HG03196 (cell line): ENCODE data around the gene MCOLN2.
A peak's percentile ranks its signal among the peaks of the same experiment; 100 is the strongest.
"Not testable (repeated sequence)": the region's sequence is repeated elsewhere in the genome, so short reads cannot be mapped to it uniquely, and the experiment has no call there.

Source experiments
- ATAC-seq: cut with Tn5 transposase; IDR thresholded peaks from one replicate; pipeline ENCODE4 v1.9.1; 2021; ENCODE audit not compliant: unreplicated experiment

Gene MCOLN2

DNA sequence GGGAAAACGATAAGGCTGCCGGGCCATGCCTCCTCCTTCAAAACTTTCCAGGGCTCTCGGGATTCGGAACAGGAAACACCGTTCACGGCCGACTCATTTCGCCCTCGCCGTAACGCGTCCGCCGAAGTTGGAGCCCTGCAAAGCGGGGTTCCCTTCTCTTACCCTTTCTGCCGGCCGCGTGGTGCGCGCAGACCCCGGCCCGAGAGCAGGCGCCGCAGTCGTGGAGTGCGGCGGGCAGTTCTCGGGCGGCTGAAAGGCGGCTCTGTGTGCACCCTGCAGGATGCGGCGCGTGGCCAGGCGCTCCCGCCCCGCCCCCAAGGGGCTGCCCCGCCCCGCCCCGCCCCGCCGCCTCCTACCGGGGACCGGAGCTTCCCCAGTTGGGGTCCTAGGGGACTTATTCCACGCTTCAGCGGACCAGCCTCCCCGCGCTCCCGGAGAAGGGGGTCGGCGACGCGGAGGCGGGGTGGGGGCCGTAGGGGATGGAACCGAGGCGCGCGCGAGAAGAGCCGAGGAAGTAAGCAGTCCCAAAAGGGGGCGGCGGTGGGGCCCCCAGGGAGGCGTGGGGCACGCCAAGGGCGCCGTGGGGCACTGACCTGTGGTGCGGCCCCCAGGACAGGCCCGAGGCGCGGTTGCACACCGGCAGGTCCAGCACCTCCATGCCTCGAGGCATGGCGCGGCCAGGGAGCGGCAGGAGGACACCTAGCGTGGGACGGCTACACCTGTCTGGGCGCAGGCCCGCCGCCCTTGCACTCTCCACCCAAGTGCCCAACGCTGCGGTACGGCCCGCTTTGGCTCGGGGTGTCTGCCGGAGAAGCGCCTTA, at the start of gene MCOLN2:
TSS of gene MCOLN2 (minus strand) at position 268 of the 821 bp plus-strand sequence. CDS start at position 27, 241 bp downstream.
- ATAC-seq: peak; percentile 46

DNA sequence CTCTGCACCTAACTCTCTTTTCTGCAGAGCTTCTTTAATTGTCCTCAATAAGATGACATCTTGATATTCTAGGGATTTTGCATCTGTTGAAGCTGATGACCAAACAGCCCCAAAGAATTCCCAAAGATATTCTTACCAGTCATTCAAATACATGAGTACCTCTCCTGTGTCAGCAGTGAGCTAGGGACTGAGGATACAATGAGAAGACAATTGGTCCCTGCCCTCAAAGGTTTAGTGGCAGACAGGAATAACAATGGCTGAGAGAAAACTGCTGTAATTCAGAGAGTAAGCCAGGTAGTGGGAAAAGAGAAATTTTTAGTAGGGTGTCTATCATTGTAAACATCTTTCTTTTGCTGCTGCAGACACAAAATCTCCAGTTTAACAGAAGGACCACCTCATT, 45.5 kb upstream of the MCOLN2 start:
- ATAC-seq: no peak

DNA sequence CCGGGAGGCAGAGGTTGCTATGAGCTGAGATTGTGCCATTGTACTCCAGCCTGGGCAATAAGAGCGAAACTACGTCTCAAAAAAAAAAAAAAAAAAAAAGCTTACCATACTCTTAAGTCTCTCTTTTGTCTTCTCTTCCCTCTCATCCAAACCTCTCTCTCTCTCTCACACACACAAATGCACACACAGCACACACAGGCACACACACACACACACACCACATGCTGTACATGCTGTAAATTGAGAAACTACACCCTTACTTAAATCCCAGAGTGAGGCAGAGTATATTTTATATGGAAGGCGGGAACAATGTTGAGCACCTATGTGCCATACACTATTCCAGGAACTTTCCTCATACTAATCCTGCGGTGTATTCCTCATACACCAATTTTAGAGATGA, 44.9 kb upstream of the MCOLN2 start:
- no peak for ATAC-seq

DNA sequence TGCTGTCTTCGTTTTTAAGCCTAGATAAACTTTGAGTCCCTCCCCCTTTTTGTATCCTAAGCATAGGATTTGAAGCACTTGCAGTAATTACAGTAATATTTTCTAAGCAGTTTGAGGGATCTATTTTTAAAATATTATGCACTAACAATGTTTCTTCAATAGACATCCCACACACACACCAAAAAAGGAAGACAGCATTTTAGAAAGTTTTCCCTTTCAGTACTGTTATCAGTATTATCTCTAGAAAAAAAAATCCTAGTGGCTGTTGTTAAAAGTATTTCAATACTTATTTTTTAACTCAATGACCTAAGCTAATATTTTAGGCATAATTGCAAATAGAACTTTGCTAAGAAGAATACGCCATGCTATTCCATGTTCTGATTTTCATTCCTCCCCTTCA, 36.3 kb upstream of the MCOLN2 start:
- ATAC-seq: no peak

DNA sequence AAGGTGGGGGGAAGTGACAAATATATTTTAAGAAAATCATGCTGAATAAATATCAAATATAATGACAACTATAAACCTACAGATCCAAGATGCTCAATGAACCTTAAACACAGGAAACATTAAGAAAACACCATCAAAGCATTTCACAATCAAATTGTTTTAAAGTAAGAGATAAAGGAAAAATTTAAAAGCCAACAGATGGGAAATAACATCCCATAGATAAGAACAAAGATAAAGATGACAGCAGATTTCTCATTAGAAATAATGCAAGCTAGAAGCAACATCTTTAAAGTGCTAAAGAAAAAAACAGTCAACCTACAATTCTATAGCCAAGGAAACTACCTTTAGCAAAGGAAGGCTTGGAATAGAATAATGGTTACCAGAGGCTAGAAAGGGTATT, 33.6 kb upstream of the MCOLN2 start:
- no peak for ATAC-seq

DNA sequence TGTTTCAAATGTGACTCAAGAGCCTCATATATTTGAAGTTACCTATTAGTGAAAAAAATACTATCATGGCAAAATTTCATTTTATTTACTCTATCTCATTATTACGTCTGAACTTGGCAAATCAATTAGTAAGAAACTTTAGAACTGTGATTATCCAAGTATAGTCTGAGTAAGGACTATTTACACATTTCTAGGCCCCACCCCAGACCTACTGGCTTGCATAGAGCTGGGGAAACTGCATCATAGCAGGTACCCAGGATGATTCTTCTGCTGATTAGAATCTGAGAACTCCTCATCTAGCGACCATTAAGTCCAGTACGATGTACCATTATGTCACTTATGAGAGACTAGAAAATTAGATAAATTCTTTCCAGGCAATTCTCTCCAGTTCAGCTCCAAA, 31.2 kb upstream of the MCOLN2 start:
- no peak for ATAC-seq

DNA sequence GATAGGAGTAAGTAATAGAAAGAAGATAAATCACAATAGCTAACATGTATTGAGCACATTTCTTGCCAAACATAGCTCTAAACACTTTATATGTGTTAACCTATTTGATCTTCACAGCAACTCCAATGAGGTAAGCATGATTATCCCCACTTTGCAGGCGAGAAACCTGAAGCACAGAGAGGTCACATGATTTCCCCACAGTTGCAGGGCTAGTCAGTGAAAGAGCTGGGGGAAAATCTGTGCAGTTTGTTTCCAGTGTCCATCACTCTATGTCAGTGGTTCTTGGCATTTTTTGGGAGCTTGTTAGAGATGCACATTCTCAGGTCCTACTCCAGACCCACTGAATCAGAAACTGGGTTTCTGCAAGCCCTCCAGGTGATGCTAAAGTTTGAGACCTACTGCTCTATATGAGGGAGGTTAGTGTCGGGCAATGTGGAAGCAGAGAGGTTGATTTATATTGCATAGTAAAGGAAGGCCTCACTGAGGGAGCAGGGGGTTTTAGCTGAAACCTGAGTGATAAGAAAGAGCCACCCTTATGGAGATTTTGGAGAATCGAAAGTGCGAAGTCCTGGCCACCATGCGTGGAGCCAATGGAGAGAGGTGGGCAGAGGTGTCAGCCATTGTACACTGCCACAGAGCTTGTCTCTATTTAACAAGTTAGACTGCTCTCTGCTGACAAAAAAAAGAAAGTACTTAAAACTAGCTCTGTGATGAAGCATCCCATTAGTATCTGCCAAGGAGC, 30.5 kb upstream of the MCOLN2 start:
- ATAC-seq: peak; percentile 63

DNA sequence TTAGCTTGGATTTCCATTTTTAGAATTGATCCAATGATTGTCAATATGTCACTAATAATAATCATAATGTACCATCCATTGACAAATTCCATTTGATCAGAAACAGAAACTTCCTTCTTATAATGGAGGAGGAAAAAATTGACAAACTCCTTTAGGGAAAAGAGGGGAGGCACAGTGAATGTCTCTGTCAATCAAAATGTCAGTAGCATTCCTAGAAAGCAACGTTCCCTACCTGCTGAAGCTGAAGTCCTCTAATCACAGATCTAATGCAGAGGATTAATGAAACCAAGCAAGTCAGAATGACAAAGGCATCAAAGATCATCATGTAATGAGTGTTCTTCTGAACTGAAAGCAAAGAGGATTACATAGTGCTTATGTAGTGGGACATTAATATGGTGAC, 29.0 kb upstream of the MCOLN2 start:
- ATAC-seq: no peak

DNA sequence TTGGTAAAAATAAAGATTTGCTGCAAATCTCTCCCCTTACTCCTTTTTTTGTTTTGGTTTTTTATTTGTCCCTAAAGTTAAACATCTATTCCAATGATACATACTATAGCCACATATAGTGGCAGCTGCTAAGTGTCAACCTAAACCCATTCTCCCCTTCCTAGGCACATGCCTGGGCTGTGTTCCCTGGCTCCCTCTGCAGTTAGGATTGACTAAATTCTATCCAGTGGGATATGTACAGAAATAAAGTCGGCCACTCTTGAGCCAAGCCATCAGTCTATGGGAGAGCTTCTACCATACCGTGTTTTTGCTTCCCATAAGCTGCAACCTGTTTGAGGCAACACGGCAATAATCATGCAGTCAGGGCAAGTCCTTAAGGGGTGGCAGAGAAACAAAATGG, 27.8 kb upstream of the MCOLN2 start:
- ATAC-seq: no peak

DNA sequence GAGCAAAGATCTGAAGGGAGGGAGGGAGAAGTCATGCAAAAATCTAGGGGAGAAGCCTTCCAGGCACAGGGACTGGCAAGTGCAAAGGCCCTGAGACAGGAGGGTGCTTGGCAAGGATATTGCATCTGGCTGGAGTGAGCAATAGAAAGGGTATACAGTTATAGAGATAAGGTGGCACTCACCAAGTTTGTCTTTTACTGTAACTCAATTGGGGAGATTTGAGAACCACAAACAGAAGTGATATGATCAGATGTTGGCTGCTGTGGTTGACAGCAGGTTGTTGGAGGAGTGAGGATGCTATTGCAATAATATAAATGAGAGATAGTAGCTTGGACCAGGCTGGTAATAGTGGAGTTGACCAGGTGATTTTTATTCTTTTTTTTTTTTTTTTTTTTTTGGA, 25.8 kb upstream of the MCOLN2 start:
- ATAC-seq: no peak

DNA sequence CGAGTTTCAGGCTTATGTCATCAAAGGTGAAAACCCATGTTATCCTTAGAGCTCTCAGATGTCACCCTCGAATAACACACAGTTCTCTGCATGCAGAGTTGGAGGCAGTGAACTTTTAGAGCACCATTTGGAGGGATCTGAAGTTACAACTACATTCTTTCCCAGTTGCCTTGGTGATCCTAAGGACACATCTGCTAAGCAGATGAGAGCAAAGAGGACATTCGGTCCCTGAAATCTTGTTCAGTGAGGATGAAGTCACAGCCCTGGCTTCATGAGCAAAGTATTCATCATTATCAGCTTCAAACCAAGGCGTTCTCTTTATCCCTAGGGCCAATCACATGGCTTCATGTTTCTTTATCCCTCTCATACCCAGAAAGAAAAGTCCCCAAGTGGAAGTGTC, 23.1 kb upstream of the MCOLN2 start:
- ATAC-seq: no peak

DNA sequence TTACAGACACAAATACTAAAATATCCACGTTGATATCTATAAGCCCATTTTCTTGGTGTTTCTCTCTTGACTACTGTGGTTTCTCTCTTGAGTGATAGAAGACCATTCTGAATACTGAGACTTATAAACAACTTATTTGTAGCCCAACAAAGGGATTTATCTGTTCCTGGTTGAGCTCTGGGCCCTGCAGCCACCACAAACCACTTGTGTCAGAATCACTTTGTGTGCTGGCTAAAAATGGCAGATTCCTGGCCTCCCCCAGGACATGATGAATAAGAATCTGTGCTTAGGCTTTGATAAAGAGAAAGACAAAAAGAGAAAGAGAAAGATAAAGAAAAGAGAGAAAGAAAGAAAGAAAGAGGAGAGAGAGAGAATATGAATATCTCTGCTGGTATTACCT, 18.9 kb upstream of the MCOLN2 start:
- ATAC-seq: no peak

DNA sequence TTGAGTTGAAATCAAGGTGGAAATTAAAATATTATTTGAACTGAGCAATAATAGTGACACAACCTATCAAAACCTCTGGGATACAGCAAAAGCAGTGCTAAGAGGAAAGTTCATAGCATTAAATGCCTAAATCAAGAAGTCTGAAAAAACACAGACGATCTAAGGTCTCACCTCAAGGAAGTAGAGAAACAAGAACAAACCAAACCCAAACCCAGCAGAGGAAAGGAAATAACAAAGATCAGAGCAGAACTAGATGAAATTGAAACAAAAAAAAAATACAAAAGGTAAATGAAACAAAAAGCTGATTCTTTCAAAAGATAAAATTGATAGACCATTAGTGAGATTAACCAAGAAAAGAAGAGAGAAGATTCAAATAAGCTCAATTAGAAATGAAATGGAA, 8.7 kb upstream of the MCOLN2 start:
- not testable (repeated sequence) for ATAC-seq

DNA sequence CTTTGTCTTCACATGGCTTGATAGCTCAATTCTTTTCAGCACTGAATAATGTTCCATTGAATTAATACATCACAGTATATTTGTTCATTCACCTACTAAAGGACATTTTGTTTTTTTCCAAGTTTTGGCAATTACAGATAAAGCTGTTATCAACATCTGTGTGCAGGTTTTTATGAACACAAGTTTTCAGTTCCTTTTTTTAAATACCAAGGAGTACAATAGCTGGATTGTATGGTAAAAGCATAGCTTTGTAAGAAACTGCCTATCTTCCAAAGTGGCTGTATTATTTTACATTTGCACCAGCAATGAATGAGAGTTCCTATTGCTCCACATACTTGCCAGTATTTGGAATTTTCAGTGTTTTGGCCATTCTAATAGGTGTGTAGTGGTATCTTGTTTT, 4.8 kb upstream of the MCOLN2 start:
- ATAC-seq: no peak

DNA sequence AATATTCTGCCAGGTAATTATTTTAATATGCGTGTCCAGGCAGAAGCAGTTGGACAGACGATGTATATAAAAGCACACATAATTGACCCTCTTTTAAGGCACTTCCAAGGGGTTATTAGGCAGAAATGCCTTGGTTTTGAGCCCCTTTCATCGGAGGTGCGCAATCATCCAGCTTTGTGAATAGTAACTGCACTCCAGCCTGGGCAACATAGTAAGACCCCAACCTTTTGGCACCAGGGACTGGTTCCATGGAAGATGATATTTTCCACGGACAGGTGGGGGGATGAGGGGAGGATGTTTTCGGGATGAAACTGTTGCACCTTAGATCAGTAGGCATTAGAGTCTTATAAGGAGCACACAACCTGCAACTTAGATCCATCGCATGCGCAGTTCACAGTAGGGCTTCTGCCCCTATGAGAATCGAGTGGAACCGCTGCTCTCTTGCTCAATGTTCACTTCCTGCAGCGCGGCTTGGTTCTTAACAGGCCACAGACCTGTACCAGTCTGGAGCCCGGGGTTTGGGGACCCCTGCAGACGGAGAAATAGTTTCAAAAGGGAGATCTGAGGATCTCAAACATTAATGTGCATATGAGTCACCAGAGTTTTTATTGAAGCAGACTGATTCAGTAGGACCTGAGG, 1.8 kb upstream of the MCOLN2 start:
- peak; percentile 17 for ATAC-seq

DNA sequence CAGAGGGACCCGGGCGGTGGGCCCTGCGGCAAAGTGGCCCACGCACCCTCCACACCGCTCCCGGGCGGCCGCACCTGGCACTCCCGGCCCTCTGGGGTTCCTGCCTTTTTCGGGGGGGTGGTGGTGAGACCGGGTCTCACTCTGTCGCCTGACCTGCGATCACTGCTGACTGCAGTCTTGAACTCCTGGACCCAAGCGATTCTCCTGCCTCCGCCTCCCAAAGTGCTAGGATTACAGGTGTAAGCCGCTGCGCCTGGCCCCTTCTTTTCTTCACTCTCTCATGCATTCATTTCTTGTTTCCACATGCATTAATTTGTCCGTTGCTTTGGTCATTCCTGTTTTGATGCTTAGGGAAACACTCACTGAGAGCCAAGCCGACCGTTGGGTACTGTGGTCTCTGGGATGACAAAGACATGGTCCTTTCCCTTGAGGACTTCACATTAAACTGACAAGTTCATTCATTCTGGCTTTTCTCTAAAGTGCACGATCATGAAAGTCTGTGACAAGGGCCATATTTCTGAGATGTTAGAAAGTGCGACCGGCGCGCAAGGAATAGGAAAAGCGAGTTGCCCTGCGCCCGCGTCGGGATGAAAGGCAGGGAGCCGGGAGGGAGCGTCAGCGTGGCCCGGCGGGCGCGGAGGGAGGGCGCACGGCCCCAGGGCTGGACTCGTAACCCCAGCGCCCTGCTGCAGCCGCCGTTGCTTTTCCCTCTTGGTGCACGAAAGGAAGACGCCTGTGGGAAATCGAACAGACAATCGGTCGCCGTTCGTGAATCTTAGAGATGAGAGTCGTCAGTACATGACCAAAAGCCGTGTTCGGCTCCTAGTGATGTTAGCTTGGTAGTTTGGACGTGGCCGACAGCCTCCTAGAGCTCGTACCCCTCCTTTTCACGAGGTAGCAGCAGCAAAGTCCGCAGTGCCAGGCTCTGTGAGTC, 1.0 kb upstream of the MCOLN2 start:
- no peak for ATAC-seq

DNA sequence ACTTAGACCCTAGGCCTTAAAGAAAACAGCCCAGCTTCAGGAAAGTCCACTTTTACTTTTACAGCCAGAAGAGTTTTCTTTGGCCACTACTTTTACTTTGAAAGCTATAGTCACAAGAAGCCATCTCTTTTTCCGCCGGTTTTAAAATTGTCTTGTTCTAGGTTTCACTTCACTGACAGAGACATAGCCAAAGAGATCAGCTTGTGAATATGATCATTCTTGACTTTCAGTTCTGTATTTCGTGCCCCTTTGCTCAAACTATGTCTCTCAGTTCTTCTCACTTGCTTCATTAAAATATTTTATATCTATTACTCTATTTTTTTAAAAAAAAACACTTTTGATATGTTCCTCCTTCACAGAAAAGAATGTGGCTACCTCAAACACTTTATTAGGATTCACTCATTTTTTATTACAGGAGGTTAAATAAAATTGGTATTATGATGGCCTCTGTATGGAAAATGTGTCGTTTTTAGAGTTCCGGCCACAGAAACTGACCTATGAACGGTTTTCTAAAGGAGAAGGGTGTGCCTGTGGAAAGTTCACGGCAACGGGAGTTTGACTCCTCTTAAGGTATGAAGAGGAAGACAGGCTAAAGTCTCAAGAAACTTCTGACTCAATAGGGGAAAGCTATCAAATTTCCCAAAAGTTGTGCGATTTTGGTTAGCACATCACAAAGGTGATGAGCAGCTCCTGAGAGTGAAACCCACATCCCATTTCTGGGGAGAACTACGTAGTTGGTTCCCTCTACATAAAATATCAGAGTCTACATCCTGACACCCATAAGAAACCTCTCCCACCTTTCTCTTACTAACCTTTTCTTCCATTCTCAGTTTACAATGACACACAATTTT, 1.2 kb downstream of the MCOLN2 start:
- peak; percentile 38 for ATAC-seq

DNA sequence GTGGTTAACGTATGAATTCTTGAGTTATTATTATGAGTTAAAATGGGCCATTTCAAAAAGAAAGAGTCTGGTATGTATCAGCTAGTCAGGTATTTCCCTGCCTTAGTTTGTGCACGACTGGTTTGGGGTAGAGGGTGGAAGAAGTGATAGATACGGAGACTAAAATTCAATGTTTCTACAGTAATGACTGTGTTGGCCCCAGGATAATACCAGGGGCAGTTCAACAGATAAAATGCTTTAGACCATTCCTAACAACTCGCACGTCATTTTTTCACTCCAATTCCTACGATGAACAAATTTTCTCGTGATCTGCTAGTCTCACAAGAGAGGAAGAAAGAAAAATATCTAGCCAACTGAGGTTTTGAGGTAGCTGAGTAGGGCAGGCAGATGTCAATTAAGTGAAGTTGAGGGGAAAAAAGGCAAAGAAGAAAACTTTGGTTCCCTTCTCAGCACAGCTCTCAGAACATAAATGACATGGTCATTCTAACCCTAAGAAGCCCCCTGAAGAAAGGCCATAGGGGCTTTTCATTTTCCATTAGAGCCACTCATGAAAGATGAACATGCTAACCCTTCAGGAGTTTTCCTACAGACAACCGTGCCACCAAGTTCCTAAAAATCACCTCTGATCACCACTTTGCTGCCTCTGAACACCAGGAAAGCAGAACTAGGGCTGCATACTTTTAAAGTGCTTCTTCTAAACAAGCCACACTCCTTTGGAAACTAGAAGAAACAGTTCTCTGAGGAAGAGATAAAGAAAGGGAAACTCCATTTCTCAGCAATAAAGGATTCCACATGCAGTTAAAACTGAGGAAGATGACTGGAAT, 5.6 kb downstream of the MCOLN2 start:
- ATAC-seq: peak; percentile 23

DNA sequence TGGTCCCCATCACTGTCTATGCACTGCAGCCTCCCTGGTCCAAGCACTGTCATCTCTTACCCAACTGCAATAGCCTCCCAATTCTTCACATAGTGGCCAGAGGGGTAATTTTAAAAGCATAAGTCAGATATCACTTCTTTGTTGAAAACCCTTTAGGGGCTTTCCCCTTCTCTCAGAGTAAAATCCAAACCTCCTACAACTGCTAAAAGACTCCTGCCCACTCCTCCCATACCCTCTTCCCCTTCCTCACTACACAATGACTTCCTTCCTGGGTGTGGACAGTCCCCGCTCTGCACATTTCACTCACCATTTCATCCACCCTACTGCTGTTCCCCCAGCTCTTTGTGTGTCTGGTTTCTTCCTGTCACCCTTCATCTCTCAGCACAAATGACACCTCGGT, 8.3 kb downstream of the MCOLN2 start:
- peak; percentile 73 for ATAC-seq
